ENCODE results near the gene PPIH. TPM values are rescaled to one million over a fixed set of nuclear protein-coding genes. Genes with fewer than 3 reads are reported as not detected.

Gene PPIH
- polyA plus RNA-seq (54.0 to 94.1 TPM (median 63.4 TPM) in 3 replicates), polyA minus RNA-seq (4.8 to 38.9 TPM (median 17.7 TPM) in 3 replicates)
- polyA plus RNA-seq (2011; ENCODE audit: low read depth) = 6.2 TPM
- polyA plus RNA-seq (2011; cell fraction: cytosol; rRNA removed) = 54.0 and 56.0 TPM in 2 replicates
- 33.4 and 47.3 TPM in 2 replicates for polyA plus RNA-seq (2011; cell fraction: nucleus; rRNA removed)
- 26.0 and 50.4 TPM in 2 replicates for polyA plus RNA-seq (2012; ENCODE audit: low replicate concordance)
- polyA minus RNA-seq (2011; cell fraction: cytosol; rRNA and poly(A)+ RNA removed) = 29.0 TPM
- 5.9 and 14.8 TPM in 2 replicates for polyA minus RNA-seq (2011; cell fraction: nucleus; rRNA and poly(A)+ RNA removed)

DNA sequence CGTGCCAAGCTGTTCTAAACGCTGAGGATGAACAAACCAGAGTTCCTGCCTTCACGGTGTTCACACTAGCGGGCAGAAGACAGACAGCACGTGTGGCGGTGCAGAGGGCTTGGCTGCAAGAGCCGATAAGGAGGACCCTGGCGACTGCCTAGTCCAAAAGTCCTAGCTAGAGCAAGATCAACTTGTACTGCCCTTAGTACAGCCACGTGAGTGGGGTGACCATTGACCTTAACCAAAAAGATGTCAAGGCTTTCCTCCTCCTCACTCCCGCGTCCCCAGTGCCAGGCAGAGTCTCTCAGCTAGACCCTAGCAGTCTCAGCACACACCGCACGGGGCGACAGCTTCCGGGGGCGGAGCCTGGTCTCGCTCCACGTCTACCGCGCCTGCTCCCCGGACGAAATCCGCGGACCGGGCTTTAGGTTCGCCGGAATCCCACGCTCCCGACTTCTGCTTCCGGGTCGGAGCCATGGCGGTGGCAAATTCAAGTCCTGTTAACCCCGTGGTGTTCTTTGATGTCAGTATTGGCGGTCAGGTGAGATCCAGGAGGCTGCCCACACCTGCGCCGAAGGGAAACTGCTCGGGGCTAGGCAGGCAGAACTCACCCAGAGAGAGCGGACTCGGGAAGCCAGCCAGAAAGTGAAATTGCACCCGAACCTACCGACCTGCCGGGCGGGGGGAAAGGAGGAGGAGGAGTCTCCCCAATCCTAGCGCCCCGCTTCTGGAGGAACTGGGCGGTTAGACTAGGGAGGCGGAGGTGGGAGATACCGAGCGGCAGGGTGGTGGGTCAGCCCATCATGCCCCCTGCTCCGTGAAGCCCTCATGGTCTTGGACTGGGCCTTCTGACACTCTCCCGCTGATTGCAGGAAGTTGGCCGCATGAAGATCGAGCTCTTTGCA is at the start of gene PPIH:
Gene PPIH, plus strand, starts transcription at position 443 of the 896 bp plus-strand sequence. Its CDS starts 24 bp downstream, at position 467.
- peak in 2 of 3 experiments; percentile 1 to 33 for TF ChIP-seq CTCF (optimal IDR thresholded peaks at IDR 0.05 in 1 of 3, IDR thresholded peaks at IDR 0.05 in 1 of 3, conservative IDR thresholded peaks at IDR 0.05 in 1 of 3; ENCODE audit: extremely low read depth in 1 of 3, insufficient read depth in 2 of 3, low read length in 3 of 3)
- TF ChIP-seq EZH2 (IDR thresholded peaks at IDR 0.05; ENCODE audit: low read length) = no peak
- FAIRE-seq = peak; percentile 67

GRCh38 chr1:42613803-42614131 is 44.5 kb upstream of the PPIH start:
- Histone ChIP-seq H3K9me3 (ENCODE audit: control insufficient read depth, low read depth, low read length) (no peaks in the 10 kb centered on the region), H3K9ac (ENCODE audit: control insufficient read depth, extremely low read depth, insufficient read depth, low read length) (no peak overlapping the region), H2AFZ (ENCODE audit: control insufficient read depth, low read length) (no peak overlapping the region), H3K27me3 (ENCODE audit: control insufficient read depth, extremely low read depth, insufficient read depth, low read length) (no peaks in the 10 kb centered on the region), H3K27ac (ENCODE audit: control insufficient read depth, insufficient read depth, low read length) (no peak overlapping the region), H3K79me2 (ENCODE audit: control insufficient read depth, insufficient read depth, low read length) (no peaks in the 10 kb centered on the region), H3K4me2 (ENCODE audit: control insufficient read depth, extremely low read depth, insufficient read depth, low read depth, low read length) (no peak overlapping the region), H3K36me3 (ENCODE audit: control insufficient read depth in 2 of 2, extremely low read depth in 1 of 2, insufficient read depth in 2 of 2, low read length in 2 of 2) (no peaks in the 10 kb centered on the region), H3K9me1 (ENCODE audit: control insufficient read depth, extremely low read depth, insufficient read depth, low read length) (no peaks in the 10 kb centered on the region), H4K20me1 (ENCODE audit: control insufficient read depth, extremely low read depth, insufficient read depth, low read length) (no peaks in the 10 kb centered on the region), H3K4me1 (ENCODE audit: control insufficient read depth, extremely low read depth, insufficient read depth, low read length) (peaks cover 3% of the 10 kb centered on the region), H3K4me3 (ENCODE audit: control insufficient read depth in 2 of 3, extremely low read depth in 1 of 3, insufficient read depth in 2 of 3, low read depth in 1 of 3, low read length in 3 of 3) (no peak overlapping the region)
- no peak for FAIRE-seq
- dilution Hi-C loops (cut with MboI; ENCODE audit: extremely low pct_ligation_motif_present, low sequenced_read_pairs) = no loop called here
- DNase-seq (ENCODE audit: low read depth, low spot score) = no peak
- TF ChIP-seq EZH2 (IDR thresholded peaks at IDR 0.05; ENCODE audit: low read length) (no peak), CTCF (optimal IDR thresholded peaks at IDR 0.05 in 1 of 3, IDR thresholded peaks at IDR 0.05 in 1 of 3, conservative IDR thresholded peaks at IDR 0.05 in 1 of 3; ENCODE audit: extremely low read depth in 1 of 3, insufficient read depth in 2 of 3, low read length in 3 of 3) (no peak)

More for the DNA sequence above, at the start of gene PPIH:
- Histone ChIP-seq H3K27ac (ENCODE audit: control insufficient read depth, insufficient read depth, low read length) (peak within 1 kb of the TSS; percentile 86), H3K9ac (ENCODE audit: control insufficient read depth, extremely low read depth, insufficient read depth, low read length) (peak within 1 kb of the TSS; percentile 92), H3K27me3 (ENCODE audit: control insufficient read depth, extremely low read depth, insufficient read depth, low read length) (no peaks in the 10 kb centered on the region), H3K4me2 (ENCODE audit: control insufficient read depth, extremely low read depth, insufficient read depth, low read depth, low read length) (peak within 1 kb of the TSS; percentile 98), H3K79me2 (ENCODE audit: control insufficient read depth, insufficient read depth, low read length) (peaks cover 24% of the 10 kb centered on the region), H3K36me3 (ENCODE audit: control insufficient read depth in 2 of 2, extremely low read depth in 1 of 2, insufficient read depth in 2 of 2, low read length in 2 of 2) (peaks cover 2 to 8% of the 10 kb centered on the region in 2 experiments), H3K9me1 (ENCODE audit: control insufficient read depth, extremely low read depth, insufficient read depth, low read length) (no peaks in the 10 kb centered on the region), H2AFZ (ENCODE audit: control insufficient read depth, low read length) (peak within 1 kb of the TSS; percentile 96), H3K4me1 (ENCODE audit: control insufficient read depth, extremely low read depth, insufficient read depth, low read length) (peaks cover 20% of the 10 kb centered on the region), H4K20me1 (ENCODE audit: control insufficient read depth, extremely low read depth, insufficient read depth, low read length) (no peaks in the 10 kb centered on the region), H3K4me3 (ENCODE audit: control insufficient read depth in 2 of 3, extremely low read depth in 1 of 3, insufficient read depth in 2 of 3, low read depth in 1 of 3, low read length in 3 of 3) (peak within 1 kb of the TSS; percentile 71 to 84 (median 74)), H3K9me3 (ENCODE audit: control insufficient read depth, low read depth, low read length) (no peaks in the 10 kb centered on the region)
- dilution Hi-C loops (cut with MboI; ENCODE audit: extremely low pct_ligation_motif_present, low sequenced_read_pairs) = no loop called here
- peak; percentile 45 for DNase-seq (ENCODE audit: low read depth, low spot score)
